SK-N-SH (cell line): ENCODE results near the gene SEMA4D.

ENCODE experiments used
- EP300 ChIP-seq, 2 experiments: IDR thresholded peaks; 2 replicates each; pipeline versions ENCODE4 v1.4.0 to v1.6.1; 2012; ENCODE audit warnings: borderline replicate concordance in 1 of 2, low read depth in 1 of 2, low read length in 1 of 2
- GATA2 ChIP-seq: sonication (generic); formaldehyde crosslinking; IDR thresholded peaks from 2 replicates; pipeline ENCODE4 v1.5.0; 2020; ENCODE audit warnings: mild to moderate bottlenecking, missing genetic modification reagents
- TAF1 ChIP-seq: IDR thresholded peaks from 2 replicates; pipeline ENCODE4 v1.6.1; 2012; ENCODE audit warnings: low read depth, mild to moderate bottlenecking, low read length, moderate library complexity, borderline replicate concordance
- TF ChIP-seq, protein P1 (sequence below): fragments of 200-600 bp; sonication (generic); IDR thresholded peaks from 2 replicates; pipeline ENCODE4 v1.6.1; 2017; ENCODE audit warnings: antibody characterized with exemption, mild to moderate bottlenecking, moderate library complexity

- no peak for TF ChIP-seq TAF1
- TF ChIP-seq EP300 (IDR thresholded peaks at IDR 0.05; ENCODE audit: borderline replicate concordance in 1 of 2, low read depth in 1 of 2, low read length in 1 of 2) = no peak
- TF ChIP-seq GATA2 = no peak
- TF ChIP-seq, protein P1, sequence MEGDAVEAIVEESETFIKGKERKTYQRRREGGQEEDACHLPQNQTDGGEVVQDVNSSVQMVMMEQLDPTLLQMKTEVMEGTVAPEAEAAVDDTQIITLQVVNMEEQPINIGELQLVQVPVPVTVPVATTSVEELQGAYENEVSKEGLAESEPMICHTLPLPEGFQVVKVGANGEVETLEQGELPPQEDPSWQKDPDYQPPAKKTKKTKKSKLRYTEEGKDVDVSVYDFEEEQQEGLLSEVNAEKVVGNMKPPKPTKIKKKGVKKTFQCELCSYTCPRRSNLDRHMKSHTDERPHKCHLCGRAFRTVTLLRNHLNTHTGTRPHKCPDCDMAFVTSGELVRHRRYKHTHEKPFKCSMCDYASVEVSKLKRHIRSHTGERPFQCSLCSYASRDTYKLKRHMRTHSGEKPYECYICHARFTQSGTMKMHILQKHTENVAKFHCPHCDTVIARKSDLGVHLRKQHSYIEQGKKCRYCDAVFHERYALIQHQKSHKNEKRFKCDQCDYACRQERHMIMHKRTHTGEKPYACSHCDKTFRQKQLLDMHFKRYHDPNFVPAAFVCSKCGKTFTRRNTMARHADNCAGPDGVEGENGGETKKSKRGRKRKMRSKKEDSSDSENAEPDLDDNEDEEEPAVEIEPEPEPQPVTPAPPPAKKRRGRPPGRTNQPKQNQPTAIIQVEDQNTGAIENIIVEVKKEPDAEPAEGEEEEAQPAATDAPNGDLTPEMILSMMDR = no peak
Observed at GRCh38 chr9:89400403-89401116, 97.4 kb downstream of the SEMA4D start.
